GM23338 (cell line): ENCODE data around the gene IKZF3. TPM values are rescaled to one million over a fixed set of nuclear protein-coding genes. Genes with fewer than 3 reads are reported as not detected.

Source experiments
- ETS1 ChIP-seq: IDR thresholded peaks from 2 replicates; pipeline ENCODE4 v1.6.1; 2016; ENCODE audit warnings: antibody characterized with exemption
- JUNB ChIP-seq: IDR thresholded peaks from one replicate; pipeline ENCODE4 v1.6.1; 2016; ENCODE audit warnings: antibody characterized with exemption; ENCODE audit not compliant: unreplicated experiment
- STAT1 ChIP-seq: IDR thresholded peaks from one replicate; pipeline ENCODE4 v1.6.1; 2016; ENCODE audit warnings: antibody characterized with exemption; ENCODE audit not compliant: unreplicated experiment
- polyA plus RNA-seq: library from polyadenylated mRNA; unstranded; fragments of >200 nt; fragmentation: Nextera tagmentation; extraction: Ambion mirVana; gene quantifications from 2 replicates; pipeline ENCODE4 v1.2.1, GENCODE V29; 2016
- total RNA-seq: library from RNA; depleted of rRNA; stranded (reverse); fragments of >200 nt; shearing (Covaris generic); gene quantifications from 2 replicates; pipeline ENCODE4 v1.2.3, GENCODE V29; 2014
- TF ChIP-seq, protein P1 (sequence below): fragments of 250-450 bp; sonication (Bioruptor Pico); IDR thresholded peaks from 2 replicates; pipeline ENCODE4 v1.5.0; 2020; ENCODE audit warnings: mild to moderate bottlenecking, moderate library complexity
- TF ChIP-seq, protein P2 (sequence below), 2 experiments: fragments of 200-600 bp in 1 of 2; sonication (generic) in 1 of 2; conservative IDR thresholded peaks; 2 replicates each; pipeline versions ENCODE4 v1.5.1 to v1.6.1; 2016 to 2017; ENCODE audit warnings: antibody characterized with exemption in 2 of 2, low read depth in 2 of 2, mild to moderate bottlenecking in 2 of 2, moderate library complexity in 1 of 2

The IKZF3 gene
- total and polyA plus RNA-seq, 2 experiments from 2014 or later, result 0.11 to 0.76 TPM

DNA sequence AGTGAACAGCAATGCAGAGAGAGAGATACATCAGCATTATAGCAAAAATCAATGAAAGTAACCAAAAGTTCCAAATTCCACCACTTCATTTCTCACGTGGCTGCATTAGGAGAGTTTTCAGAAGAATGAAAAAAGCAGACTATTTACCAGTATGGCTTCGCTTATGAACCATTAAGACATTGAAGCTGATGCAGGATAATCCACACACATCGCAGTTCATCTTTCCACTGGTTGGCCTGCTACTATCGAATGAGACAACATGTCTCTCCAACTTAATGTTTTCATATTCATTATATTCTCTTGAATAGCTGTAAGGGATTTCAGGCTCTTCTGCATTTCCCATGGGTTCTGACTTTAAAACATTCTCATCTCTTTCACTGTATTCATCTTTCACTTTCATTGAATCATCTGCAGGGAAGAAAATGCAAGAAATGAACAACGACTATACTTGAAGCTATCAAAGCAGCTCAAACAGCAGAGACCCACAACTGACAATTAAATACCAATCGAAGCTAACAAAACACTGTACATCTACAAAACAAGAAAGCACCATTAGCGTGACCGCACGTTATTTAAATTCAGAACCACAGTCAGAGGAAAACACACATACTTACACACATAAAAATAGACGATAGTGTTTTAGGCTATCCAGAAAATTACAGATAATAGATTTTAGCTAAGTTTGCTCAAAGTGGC, 71.4 kb downstream of the IKZF3 start (continued):
- TF ChIP-seq, protein P1, sequence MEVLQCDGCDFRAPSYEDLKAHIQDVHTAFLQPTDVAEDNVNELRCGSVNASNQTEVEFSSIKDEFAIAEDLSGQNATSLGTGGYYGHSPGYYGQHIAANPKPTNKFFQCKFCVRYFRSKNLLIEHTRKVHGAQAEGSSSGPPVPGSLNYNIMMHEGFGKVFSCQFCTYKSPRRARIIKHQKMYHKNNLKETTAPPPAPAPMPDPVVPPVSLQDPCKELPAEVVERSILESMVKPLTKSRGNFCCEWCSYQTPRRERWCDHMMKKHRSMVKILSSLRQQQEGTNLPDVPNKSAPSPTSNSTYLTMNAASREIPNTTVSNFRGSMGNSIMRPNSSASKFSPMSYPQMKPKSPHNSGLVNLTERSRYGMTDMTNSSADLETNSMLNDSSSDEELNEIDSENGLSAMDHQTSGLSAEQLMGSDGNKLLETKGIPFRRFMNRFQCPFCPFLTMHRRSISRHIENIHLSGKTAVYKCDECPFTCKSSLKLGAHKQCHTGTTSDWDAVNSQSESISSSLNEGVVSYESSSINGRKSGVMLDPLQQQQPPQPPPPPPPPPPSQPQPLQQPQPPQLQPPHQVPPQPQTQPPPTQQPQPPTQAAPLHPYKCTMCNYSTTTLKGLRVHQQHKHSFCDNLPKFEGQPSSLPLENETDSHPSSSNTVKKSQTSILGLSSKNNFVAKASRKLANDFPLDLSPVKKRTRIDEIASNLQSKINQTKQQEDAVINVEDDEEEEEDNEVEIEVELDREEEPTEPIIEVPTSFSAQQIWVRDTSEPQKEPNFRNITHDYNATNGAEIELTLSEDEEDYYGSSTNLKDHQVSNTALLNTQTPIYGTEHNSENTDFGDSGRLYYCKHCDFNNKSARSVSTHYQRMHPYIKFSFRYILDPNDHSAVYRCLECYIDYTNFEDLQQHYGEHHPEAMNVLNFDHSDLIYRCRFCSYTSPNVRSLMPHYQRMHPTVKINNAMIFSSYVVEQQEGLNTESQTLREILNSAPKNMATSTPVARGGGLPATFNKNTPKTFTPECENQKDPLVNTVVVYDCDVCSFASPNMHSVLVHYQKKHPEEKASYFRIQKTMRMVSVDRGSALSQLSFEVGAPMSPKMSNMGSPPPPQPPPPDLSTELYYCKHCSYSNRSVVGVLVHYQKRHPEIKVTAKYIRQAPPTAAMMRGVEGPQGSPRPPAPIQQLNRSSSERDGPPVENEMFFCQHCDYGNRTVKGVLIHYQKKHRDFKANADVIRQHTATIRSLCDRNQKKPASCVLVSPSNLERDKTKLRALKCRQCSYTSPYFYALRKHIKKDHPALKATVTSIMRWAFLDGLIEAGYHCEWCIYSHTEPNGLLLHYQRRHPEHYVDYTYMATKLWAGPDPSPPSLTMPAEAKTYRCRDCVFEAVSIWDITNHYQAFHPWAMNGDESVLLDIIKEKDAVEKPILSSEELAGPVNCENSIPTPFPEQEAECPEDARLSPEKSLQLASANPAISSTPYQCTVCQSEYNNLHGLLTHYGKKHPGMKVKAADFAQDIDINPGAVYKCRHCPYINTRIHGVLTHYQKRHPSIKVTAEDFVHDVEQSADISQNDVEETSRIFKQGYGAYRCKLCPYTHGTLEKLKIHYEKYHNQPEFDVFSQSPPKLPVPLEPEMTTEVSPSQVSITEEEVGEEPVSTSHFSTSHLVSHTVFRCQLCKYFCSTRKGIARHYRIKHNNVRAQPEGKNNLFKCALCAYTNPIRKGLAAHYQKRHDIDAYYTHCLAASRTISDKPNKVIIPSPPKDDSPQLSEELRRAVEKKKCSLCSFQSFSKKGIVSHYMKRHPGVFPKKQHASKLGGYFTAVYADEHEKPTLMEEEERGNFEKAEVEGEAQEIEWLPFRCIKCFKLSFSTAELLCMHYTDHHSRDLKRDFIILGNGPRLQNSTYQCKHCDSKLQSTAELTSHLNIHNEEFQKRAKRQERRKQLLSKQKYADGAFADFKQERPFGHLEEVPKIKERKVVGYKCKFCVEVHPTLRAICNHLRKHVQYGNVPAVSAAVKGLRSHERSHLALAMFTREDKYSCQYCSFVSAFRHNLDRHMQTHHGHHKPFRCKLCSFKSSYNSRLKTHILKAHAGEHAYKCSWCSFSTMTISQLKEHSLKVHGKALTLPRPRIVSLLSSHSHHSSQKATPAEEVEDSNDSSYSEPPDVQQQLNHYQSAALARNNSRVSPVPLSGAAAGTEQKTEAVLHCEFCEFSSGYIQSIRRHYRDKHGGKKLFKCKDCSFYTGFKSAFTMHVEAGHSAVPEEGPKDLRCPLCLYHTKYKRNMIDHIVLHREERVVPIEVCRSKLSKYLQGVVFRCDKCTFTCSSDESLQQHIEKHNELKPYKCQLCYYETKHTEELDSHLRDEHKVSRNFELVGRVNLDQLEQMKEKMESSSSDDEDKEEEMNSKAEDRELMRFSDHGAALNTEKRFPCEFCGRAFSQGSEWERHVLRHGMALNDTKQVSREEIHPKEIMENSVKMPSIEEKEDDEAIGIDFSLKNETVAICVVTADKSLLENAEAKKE, result no peak
- no peak for TF ChIP-seq JUNB
- no peak for TF ChIP-seq STAT1
- TF ChIP-seq, protein P2, sequence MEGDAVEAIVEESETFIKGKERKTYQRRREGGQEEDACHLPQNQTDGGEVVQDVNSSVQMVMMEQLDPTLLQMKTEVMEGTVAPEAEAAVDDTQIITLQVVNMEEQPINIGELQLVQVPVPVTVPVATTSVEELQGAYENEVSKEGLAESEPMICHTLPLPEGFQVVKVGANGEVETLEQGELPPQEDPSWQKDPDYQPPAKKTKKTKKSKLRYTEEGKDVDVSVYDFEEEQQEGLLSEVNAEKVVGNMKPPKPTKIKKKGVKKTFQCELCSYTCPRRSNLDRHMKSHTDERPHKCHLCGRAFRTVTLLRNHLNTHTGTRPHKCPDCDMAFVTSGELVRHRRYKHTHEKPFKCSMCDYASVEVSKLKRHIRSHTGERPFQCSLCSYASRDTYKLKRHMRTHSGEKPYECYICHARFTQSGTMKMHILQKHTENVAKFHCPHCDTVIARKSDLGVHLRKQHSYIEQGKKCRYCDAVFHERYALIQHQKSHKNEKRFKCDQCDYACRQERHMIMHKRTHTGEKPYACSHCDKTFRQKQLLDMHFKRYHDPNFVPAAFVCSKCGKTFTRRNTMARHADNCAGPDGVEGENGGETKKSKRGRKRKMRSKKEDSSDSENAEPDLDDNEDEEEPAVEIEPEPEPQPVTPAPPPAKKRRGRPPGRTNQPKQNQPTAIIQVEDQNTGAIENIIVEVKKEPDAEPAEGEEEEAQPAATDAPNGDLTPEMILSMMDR (conservative IDR thresholded peaks at IDR 0.05; ENCODE audit: low read depth in 2 of 2), result no peak
- no peak for TF ChIP-seq ETS1
